Measurements from ENCODE around the gene IGFBP2.
A peak's percentile ranks its signal among the peaks of the same experiment; 100 is the strongest.

Gene IGFBP2

DNA sequence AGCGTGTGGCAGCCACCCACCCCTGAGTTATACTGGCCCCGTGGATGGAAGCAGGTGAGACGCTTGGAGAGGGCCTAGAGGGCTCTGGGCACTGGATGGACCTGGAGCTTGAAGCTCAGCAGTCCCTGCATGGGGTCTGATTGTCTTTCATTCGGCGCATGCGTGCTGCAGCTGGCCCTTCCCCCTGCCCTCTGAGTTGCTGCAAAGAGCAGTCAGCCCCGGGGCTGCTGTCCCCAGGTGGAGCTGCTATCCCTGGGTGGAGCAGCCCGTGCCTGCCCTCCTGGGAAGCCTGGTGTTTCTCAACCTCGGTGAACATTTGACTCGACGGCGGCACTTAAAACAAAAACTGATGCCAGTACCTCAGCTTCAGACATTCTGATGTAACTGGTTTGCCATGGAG is 32.5 kb downstream of the IGFBP2 start:
- no peak for DNase-seq

GRCh38 chr2:216666461-216667233 is 33.4 kb downstream of the IGFBP2 start:
- peak; percentile 87 for DNase-seq

- no peak for DNase-seq
Measured at GRCh38 chr2:216670266-216671080, 37.3 kb downstream of the IGFBP2 start.

GRCh38 chr2:216671081-216671411 is 37.8 kb downstream of the IGFBP2 start:
- no peak for DNase-seq

DNA sequence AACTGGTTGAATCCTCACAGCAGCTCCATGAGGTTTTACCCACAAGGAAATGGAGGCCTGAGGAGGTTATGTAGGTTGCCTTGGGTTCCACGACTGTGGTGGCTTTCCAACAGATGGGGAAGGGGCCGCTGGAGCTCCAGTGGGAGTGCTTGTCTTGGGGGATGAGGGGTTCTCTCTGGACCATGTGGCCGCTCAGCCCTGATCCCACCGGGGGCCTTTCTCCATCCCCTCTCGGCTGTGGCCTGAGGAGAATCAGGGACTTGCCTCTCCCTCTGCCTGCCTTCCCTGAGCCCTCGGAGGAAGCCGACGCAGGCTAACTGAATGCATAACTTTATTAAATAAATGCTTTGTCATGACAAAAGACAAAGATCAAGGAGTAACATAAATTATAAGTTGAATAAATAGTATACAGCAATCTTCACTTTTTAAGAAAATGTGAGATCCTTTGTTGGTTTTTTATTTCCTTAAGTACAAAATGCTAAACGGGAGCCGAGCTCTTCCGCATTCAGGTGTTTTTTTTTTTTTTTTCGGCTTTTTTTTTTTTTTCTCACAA is 38.6 kb downstream of the IGFBP2 start:
- no peak for DNase-seq

DNA sequence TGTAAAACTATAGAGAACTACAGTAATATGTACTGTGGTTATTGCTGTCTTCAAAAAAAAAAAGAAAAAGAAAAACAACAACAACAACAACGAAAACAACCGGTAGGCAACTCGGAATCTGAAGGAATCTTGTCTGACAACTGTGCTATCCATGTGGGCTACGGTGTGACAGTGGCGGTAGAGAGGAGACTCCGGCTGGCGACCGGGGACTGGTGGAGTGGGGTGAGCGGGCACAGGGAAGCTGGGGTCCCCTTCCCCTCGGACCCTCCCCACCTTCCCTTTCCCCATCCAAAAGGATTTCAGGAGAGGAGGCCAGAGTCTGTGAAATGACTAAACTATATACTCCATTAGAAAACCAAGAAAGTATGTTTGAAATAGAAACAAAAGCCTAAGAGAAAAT is 39.2 kb downstream of the IGFBP2 start:
- no peak for DNase-seq

GRCh38 chr2:216673021-216673420 is 39.8 kb downstream of the IGFBP2 start:
- no peak for DNase-seq

DNA sequence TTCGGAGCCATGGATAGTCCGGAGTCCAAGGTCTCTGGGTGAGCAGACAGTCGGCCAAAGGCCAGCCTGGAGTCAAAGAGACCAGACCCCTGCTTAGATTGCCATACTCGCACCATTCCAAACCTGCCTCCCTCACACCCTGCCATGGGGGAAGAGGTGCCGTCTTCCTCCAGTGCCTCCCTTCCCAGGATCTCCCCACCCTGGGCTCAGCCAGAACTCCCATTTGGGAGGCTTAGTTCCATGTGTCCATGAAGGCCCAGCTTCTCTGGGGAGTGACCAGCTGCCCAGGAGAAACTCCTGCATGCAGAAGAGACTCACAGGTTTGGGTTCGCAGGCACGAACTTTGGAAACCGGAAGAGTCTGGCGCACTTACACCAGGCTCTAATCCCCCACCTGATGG is 40.4 kb downstream of the IGFBP2 start:
- no peak for DNase-seq

- DNase-seq: no peak
Measured at GRCh38 chr2:216674376-216674775, 41.2 kb downstream of the IGFBP2 start.

DNA sequence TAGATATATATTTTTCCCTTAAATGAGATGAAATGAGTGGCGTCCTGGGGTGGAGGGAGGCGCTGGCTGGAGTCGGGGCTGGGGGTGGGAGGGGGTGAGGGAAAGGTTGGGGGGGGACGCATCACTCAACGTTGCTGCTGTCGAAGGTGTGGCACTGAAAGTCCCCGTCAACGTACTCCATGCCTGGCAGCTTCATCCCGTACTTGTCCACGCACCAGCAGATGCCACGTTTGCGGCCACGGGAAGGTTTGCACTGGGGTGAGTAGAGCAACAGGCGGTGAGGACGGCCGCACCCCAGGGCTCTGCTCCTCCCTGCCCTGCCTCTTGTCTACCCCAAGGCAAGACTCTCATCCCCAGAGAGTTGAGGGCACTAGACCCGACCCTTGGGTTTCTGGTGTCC is 43.4 kb downstream of the IGFBP2 start:
- DNase-seq: no peak

- DNase-seq: no peak
Measured at GRCh38 chr2:216677439-216678097, 44.3 kb downstream of the IGFBP2 start.

- no peak for DNase-seq
Measured at GRCh38 chr2:216678098-216678465, 44.9 kb downstream of the IGFBP2 start.

DNA sequence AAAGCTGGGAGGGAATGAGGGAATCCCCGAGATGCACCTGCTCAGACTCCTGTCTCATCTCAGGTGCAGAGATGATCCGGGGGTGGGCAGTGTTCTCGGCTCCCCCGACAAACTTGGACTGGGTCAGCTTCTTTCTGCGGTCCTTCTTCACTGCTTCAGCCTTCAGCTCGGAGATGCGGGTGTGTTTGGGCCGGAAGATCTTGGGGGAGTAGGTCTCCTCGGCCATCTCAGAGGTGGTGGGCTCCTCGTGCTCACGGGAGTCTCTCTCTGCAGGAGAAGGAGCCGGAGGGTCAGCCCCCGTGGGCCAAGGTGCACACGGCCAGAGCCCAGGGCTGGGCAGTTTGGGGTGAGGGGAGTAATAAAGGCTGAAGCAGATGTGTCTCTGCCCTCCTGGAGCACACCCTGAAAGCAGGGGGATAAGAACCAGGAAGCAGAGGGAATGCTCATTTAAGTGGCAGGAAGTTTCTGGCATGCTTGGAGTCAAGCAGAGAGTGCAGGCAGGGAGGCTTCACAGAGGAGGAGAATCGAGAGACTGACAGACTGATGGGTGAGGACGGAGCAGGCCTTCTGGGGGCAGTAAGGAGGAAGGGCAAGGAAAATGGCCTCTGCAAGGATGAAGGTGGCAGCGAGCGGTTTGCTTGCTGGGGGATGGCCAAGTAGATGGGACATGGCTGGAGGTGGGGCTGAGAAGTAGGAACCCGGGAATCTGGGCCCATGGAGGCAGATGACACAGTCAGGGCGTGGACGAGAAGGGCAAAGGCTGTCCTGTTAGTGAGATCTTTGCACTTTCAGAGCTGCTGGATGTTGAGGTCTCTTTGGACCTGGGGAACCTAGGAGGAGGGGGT is 45.8 kb downstream of the IGFBP2 start:
- DNase-seq: no peak

DNA sequence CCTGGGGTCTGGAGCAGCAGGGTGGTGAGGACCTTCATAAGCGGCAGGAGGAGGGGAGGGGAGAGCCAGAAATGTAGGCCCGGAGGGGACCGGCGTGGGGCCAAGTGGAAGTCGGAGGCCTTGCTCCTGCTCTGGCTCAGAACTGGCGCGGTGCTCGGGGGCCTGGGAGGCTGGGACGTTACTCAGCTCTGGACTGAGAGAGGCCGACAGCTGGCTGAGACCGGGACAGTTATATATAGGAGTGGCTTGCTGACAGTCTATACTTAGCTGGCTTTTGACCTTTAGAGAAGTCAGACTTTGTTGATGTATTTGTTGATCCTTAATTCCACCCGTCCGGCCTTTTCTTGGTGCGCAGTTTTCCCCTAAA is 46.4 kb downstream of the IGFBP2 start:
- peak; percentile 82 for DNase-seq

GRCh38 chr2:216680951-216681629 is 47.9 kb downstream of the IGFBP2 start:
- no peak for DNase-seq

DNA sequence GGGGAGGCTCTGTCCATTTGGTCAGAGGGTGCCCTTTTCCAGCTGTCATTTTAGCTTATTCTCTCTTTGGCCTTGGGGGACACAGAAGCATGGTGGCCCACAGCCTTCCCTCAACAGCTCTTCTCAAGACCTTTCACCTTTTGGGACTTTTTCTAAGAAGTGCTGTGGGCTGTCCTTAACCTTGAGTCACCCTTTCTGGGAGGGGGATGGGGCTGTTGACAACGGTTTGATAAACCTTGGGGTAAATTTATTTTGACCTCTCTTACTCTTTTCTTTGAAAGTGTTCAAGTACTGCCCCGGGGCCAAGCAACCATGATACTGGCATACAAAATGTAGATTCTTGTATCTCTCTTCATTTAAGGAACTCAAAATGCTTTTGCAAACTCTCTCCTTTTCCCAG is 48.5 kb downstream of the IGFBP2 start:
- no peak for DNase-seq

- peak; percentile 53 for DNase-seq
Measured at GRCh38 chr2:216683846-216684245, 50.6 kb downstream of the IGFBP2 start.

DNA sequence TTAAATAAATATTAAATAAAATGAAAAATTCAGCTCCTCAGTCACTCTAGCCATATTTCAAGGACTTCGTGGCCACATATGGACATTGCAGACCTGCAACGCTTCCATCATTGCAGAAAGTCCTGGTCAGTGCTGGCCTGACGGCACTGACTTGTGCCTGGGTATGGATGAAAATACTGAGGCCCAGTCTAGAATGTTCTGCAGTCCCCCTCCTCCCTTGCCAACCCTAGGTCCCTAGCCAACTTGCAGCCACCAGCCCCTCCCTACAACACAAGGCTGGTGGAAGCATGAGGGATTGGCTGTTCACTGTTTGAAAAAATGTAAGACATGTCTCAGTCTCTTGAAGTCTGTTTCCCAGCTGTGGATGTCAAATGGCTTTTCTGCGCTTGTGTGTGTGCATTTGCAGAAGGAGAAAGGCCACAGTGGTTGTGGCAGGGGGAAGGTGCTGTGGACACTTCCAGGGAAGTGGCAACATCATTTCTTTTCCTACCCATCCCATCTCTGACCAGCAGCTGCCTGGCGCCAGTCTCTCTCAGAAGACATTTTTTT is 52.2 kb downstream of the IGFBP2 start:
- DNase-seq: no peak

DNA sequence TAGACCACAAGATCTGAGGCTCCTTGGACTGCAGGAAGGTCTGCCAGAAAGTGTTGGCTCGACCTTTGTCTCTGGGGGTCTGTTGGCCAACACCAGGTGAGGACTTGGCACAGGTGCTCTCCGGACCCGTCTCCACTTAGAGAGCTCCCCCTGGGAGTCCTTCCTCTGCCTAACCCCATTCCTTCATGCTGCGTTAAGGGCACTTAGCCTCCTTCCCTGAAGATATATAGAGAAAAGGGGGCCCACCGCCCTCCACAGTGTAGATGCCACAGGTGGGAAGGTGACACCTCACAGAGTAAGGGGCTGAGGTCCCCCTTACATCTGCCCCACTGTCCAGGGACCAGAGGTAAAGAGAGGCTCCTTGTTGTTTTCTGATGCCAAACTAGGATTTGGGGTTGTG is 53.9 kb downstream of the IGFBP2 start:
- no peak for DNase-seq

DNA sequence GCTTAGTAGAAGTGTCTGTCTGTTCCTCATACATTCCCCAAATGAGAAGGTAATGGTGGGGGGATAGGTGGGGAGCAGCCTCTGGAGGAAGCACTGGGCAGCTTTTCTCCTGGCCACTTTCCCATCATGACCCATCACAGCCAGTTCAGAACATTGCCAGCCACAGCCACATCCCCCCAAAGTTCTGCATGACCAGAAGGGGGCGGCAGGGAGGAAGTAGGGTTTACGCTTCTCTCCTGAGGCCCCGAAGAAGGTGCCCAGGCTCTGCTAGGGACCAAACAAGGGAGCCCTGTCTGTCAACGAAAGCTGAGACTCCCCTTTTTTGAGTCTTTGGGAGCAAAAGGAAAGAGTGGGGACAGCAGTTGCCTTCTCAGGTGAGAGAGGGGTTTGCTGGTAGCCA is 54.4 kb downstream of the IGFBP2 start:
- no peak for DNase-seq

DNA sequence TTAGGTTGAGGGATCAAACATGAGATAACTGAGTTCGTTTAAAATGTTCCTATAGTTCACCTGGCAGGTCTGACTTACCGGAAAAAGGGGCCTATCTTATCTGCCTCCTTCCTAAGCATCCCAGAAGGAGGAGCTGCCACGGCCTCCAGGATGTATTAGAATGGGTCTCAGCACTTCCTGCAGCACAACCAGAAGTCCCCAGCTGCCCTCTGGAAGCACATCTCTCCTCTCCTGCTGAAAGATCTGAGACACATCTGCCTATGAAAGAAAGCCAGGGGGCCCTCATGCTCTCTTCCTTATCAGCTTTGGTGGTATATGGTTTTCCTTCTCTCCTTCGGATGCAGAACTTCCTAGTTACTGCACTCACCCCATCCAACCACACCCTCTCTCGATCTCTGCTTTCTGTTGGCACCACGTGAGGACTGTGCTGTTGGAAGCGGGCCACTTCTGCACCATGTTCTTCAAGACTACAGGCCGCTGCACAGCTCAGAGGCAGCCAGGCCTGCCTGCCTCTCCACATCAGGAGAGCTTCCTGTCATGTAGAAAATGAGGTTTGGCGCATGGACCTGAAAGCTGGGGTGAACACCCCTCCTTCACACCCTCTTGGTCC is 55.6 kb downstream of the IGFBP2 start:
- DNase-seq: no peak

Measured in femur (tissue), 1 donor.